Right atrium auricular region (tissue), 2 donors: ENCODE measurements around the gene HDAC11. TPM values are rescaled to one million over a fixed set of nuclear protein-coding genes. Genes with fewer than 3 reads are reported as not detected.
A peak's percentile ranks its signal among the peaks of the same experiment; 100 is the strongest.
"Not testable (repeated sequence)": the region's sequence is repeated elsewhere in the genome, so short reads cannot be mapped to it uniquely, and the experiment has no call there.

Source experiments
- DNase-seq: peaks from one replicate; pipeline ENCODE4 v3.0.0-alpha.2; 2019; ENCODE audit warnings: low spot score
- H3K27ac ChIP-seq, 2 donors: fragments of 200-600 bp; sonication (generic); 1 replicate in 1 of 2; 2 replicates in 1 of 2; pipeline ENCODE4 v1.5.1; 2016 to 2019
- H3K27me3 ChIP-seq, 2 donors: fragments of 200-600 bp; sonication (generic); one replicate each; pipeline versions ENCODE4 v1.5.1 to v1.6.0; 2017 to 2019
- H3K36me3 ChIP-seq: fragments of 200-600 bp; sonication (generic); one replicate; pipeline ENCODE4 v1.5.1; 2016
- H3K4me1 ChIP-seq, 2 donors: fragments of 200-600 bp; sonication (generic); one replicate each; pipeline versions ENCODE4 v1.5.1 to v1.6.0; 2017 to 2019
- H3K4me3 ChIP-seq, 2 donors: fragments of 200-600 bp; sonication (generic); 1 replicate in 1 of 2; 2 replicates in 1 of 2; pipeline ENCODE4 v1.5.1; 2017 to 2019; ENCODE audit warnings: mild to moderate bottlenecking in 1 of 2, moderate library complexity in 1 of 2
- H3K9me3 ChIP-seq, 2 donors: fragments of 200-600 bp; sonication (generic); one replicate each; pipeline ENCODE4 v1.5.1; 2019
- CTCF ChIP-seq, 2 donors: fragments of 200-600 bp; sonication (generic); IDR thresholded peaks; one replicate each; pipeline ENCODE4 v1.5.1; 2019; ENCODE audit warnings: antibody characterized with exemption in 2 of 2
- total RNA-seq, 2 donors: library from RNA; depleted of rRNA; stranded (reverse); fragments of >200 nt; gene quantifications; one replicate each; pipeline ENCODE4 v1.1.0, GENCODE V29; 2016

HDAC11 gene
- total RNA-seq, 2 donors from 2014 or later = 30.6 to 30.7 TPM

DNA sequence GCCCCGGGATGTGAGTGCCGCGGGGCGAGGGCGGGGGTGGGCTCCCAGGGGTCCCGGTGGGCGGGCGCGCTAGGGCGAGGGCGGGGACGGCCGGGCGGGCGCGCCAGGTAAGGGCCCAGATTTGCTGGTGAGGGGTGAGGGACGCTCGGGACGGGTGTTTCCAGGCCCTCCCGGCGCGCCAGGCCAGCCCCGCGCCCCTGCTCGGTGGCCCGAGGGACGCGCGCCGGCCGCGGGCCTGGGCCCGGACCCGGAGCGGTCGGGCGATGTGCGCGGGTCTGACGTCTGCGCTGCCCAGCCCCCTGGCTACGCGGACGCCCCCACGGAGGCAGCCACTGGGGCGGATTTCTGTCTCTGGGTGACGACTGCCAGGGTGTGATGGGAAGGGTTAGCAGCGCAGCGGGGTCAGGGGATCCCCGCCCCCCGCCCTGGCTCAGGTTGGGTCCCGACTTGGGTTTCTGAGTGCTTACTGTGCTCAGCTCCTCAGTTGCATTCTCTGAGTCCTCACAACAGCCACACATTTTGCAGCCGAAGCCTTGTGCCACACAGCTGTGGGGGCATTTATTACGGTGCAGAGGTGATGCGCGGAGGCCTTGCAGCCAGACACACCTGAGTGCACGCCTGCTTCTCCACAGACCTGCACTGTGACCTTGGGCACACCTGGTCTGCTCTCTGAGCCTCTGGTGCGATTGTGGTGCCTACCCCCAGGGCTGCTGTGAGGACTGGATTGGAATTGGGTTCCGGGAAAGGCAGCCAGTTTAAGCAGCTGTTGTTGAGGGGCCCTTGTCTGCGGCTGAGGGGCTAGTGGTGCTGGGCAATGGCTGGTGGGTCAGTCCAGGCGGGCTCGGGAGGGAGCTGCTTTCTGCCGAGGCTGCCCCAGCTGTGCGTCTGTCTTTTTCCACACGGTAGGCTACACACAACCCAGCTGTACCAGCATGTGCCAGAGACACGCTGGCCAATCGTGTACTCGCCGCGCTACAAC, 523 bp downstream of the HDAC11 start:
- peak overlapping the region; percentile 72 to 75 for H3K4me3 ChIP-seq

GRCh38 chr3:13482106-13482690, 2.1 kb downstream of the HDAC11 start:
- Histone ChIP-seq H3K4me1 (peaks cover 0 to 43% of the 10 kb centered on the region in 2 donors), H3K27ac (no peak overlapping the region), H3K27me3 (no peaks in the 10 kb centered on the region), H3K36me3 (no peaks in the 10 kb centered on the region), H3K4me3 (no peak overlapping the region), H3K9me3 (no peaks in the 10 kb centered on the region)
- no peak for TF ChIP-seq CTCF (IDR thresholded peaks at IDR 0.05)
- no peak for DNase-seq

More for the DNA sequence above, 523 bp downstream of the HDAC11 start:
- H3K9me3 ChIP-seq = no peaks in the 10 kb centered on the region
- H3K27ac ChIP-seq = peak overlapping the region; percentile 68 to 96
- peaks cover 0 to 39% of the 10 kb centered on the region in 2 donors for H3K4me1 ChIP-seq
- no peaks in the 10 kb centered on the region for H3K27me3 ChIP-seq
- no peak for TF ChIP-seq CTCF (IDR thresholded peaks at IDR 0.05)
- DNase-seq = no peak
- H3K36me3 ChIP-seq = no peaks in the 10 kb centered on the region

- H3K27me3 ChIP-seq = no peaks in the 10 kb centered on the region
- no peak for TF ChIP-seq CTCF (IDR thresholded peaks at IDR 0.05)
- no peak overlapping the region for H3K4me3 ChIP-seq
- H3K36me3 ChIP-seq = no peaks in the 10 kb centered on the region
- H3K9me3 ChIP-seq = no peaks in the 10 kb centered on the region
- peaks cover 0 to 40% of the 10 kb centered on the region in 2 donors for H3K4me1 ChIP-seq
- no peak for DNase-seq
- peak overlapping the region in 1 of 2 donors; percentile 95 for H3K27ac ChIP-seq
Observed at GRCh38 chr3:13483286-13483685, 3.2 kb downstream of the HDAC11 start.

DNA sequence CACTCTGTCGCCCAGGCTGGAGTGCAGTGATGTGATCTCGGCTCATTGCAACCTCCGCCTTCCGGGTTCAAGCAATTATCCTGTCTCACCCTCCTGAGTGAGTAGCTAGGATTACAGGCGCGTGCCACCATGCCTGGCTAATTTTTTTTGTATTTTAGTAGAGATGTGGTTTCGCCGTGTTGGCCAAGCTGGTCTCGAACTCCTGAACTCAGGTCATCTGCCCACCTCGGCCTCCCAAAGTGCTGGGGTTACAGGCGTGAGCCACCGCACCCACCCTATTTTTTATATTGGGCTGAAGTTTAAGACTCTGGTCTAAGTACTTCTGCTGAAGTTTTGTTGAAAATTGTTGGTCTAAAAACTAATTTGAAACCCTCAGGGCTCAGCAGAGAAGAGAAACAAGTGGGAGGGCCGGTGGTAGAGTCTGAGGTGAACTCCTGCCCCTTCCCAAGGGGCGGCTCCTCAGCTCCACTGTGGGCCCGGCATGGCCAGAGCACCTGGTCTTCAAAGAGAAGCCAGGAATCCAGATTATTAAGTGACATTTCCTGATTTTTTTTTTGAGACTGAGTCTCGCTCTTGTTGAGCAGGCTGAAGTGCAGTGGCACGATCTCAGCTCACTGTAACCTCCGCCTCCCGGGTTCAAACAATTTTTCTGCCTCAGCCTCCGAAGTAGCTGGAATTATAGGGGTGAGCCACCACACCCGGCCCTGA, 4.0 kb downstream of the HDAC11 start:
- no peaks in the 10 kb centered on the region for H3K9me3 ChIP-seq
- no peak for DNase-seq
- H3K27ac ChIP-seq = peak overlapping the region; percentile 77 to 95
- no peaks in the 10 kb centered on the region for H3K27me3 ChIP-seq
- no peak for TF ChIP-seq CTCF (IDR thresholded peaks at IDR 0.05)
- H3K4me1 ChIP-seq = peaks cover 0 to 33% of the 10 kb centered on the region in 2 donors
- H3K4me3 ChIP-seq = no peak overlapping the region
- peaks cover 1% of the 10 kb centered on the region for H3K36me3 ChIP-seq

DNA sequence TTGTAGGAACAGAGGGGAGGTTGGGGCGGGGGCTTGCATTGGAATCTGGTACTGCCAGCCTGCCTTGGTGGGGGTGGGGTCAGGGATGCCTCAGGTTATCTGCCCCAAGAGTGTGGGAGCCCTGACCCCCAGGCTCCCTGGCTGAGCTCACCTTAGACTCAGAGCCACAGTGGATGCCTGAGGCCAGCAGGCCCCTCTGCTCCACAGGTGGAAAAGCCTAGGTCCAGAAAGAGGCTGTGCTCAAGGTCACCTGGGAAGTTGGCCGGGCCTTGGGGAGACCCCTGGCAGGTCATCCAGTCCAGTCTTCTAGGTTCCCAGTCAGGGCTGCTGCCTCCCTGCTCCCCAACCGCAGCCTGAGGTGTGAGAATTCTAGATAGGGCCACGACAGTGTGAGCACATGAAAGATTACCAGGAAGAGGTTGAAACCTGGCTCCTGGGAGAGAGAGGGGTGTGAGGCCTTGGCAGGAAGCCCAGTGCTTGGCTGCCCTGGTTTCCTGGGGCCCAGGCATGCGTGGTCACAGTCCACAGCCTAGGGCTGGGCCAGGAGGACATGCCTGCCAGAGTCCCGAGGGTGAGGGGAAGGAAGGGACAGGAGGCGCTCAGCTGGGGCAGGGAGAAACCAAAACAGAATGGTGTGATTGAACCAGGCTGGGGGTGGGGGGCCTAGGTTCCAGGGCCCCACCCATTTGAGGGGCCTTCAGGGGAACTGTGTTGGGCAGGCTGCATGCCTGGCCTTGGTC, 4.9 kb downstream of the HDAC11 start:
- Histone ChIP-seq H3K27ac (peak overlapping the region; percentile 77 to 95), H3K27me3 (no peaks in the 10 kb centered on the region)

DNA sequence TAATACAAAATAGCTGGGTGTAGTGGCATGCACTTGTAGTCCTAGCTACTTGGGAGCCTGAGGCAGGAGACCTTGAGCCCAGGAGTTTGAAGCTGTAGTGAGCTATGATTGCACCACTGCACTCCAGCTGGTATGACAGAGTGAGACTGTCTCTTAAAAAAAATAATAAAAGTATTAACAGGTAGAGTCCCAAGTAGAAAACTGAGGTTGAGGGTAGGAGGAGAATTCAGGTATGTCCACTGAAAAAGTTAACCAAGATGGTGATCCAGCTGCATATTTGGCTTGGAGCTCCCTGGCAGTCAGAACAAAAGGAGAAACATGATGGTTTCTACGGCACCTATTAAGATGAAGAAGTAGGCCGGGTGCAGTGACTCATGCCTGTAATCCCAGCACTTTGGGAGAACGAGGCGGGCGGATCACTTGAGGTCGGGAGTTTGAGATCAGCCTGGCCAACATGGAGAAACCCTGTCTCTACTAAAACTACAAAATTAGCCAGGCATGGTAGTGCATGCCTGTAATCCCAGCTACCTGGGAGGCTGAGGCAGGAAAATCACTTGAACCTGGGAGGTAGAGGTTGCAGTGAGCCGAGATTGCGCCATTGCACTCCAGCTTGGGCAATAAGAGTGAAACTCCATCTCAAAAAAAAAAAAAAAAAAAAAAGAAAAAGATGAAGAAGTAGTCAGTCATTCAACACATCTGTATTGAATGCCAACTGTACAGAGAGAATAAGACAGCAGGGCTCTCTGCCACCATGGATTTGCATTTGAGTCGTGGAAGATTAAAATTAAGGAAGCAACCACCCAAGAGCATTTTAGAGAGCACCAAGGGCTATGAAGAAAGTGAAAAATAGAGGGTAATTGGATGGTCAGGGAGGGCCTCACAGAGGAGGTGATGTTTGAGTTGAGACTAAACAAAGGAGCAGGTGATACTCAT, 5.8 kb downstream of the HDAC11 start:
- not testable (repeated sequence) for H3K4me3 ChIP-seq, H3K27me3 ChIP-seq, H3K36me3 ChIP-seq, DNase-seq
- Histone ChIP-seq H3K9me3 (peaks cover 0 to 10% of the 10 kb centered on the region in 2 donors), H3K4me1 (peaks cover 0 to 24% of the 10 kb centered on the region in 2 donors), H3K27ac (peak overlapping the region; percentile 77 to 95)

More for the DNA sequence above, 4.9 kb downstream of the HDAC11 start:
- Histone ChIP-seq H3K4me1 (peaks cover 0 to 29% of the 10 kb centered on the region in 2 donors), H3K36me3 (peaks cover 5% of the 10 kb centered on the region), H3K9me3 (peaks cover 0 to 5% of the 10 kb centered on the region in 2 donors), H3K4me3 (no peak overlapping the region)
- TF ChIP-seq CTCF (IDR thresholded peaks at IDR 0.05) = no peak
- DNase-seq = peak; percentile 81
